Natural killer cell (primary cell): ENCODE results near the gene RMC1. TPM values are rescaled to one million over a fixed set of nuclear protein-coding genes. Genes with fewer than 3 reads are reported as not detected.

Source experiments
- ATAC-seq, 3 donors: fragments of 150-1000 bp in 2 of 3; fragments of 200-7000 bp in 1 of 3; cut with Tn5 transposase; 1 replicate in 1 of 3; 2 replicates in 2 of 3; pipeline ENCODE4 v1.10.0; 2021; ENCODE audit warnings: mild to moderate bottlenecking in 2 of 3, moderate library complexity in 2 of 3
- DNase-seq, 2 donors: peaks; one replicate each; pipeline versions ENCODE4 v3.0.0 to v3.0.0-alpha.2; 2013 to 2021; ENCODE audit warnings: mixed read lengths in 1 of 2
- H3K27ac ChIP-seq: one replicate; pipeline ENCODE4 v1.5.1; 2013; ENCODE audit warnings: mild to moderate bottlenecking, low read length
- H3K27me3 ChIP-seq: one replicate; pipeline ENCODE4 v1.6.1; 2013; ENCODE audit warnings: low read length; ENCODE audit not compliant: control insufficient read depth, insufficient read depth
- H3K36me3 ChIP-seq: one replicate; pipeline ENCODE4 v1.6.1; 2013; ENCODE audit warnings: low read length; ENCODE audit not compliant: control insufficient read depth, insufficient read depth
- H3K4me1 ChIP-seq: one replicate; pipeline ENCODE4 v1.6.1; 2013; ENCODE audit warnings: low read length; ENCODE audit not compliant: control insufficient read depth, insufficient read depth
- H3K4me3 ChIP-seq: one replicate; pipeline ENCODE4 v1.5.1; 2013; ENCODE audit warnings: low read length
- H3K9me3 ChIP-seq: one replicate; pipeline ENCODE4 v1.6.1; 2013; ENCODE audit warnings: low read length; ENCODE audit not compliant: control insufficient read depth, insufficient read depth
- H3K27ac Mint-ChIP-seq, 2 donors: one replicate each; pipeline ENCODE4 v1.8.0; 2022; ENCODE audit warnings: mild to moderate bottlenecking in 2 of 2, mixed read lengths in 2 of 2, moderate library complexity in 1 of 2
- H3K27me3 Mint-ChIP-seq, 2 donors: one replicate each; pipeline ENCODE4 v1.8.0; 2022; ENCODE audit warnings: low read depth in 2 of 2, mixed read lengths in 2 of 2
- H3K36me3 Mint-ChIP-seq: one replicate; pipeline ENCODE4 v1.8.0; 2022; ENCODE audit warnings: mixed read lengths
- H3K4me1 Mint-ChIP-seq, 2 donors: one replicate each; pipeline ENCODE4 v1.8.0; 2022; ENCODE audit warnings: mixed read lengths in 2 of 2
- H3K4me3 Mint-ChIP-seq: one replicate; pipeline ENCODE4 v1.8.0; 2022; ENCODE audit warnings: mild to moderate bottlenecking, moderate library complexity, mixed read lengths
- H3K9me3 Mint-ChIP-seq, 2 donors: one replicate each; pipeline ENCODE4 v1.8.0; 2022; ENCODE audit warnings: mixed read lengths in 2 of 2
- WGBS: methylation state at CpG from one replicate; pipeline ENCODE4 v1.1.7; 2013; ENCODE audit warnings: missing lambda C conversion rate; ENCODE audit not compliant: insufficient coverage; 5-methylcytosine and 5-hydroxymethylcytosine counted together
- intact Hi-C: fragments of 100-400 bp; cut with micrococcal nuclease; formaldehyde crosslinking; loops from one replicate; pipeline ENCODE4 v1.14.2; 2022
- total RNA-seq, 4 donors: library from RNA; stranded (reverse); fragments of 120-200 nt in 1 of 4; gene quantifications; one replicate each; pipeline versions ENCODE4 v1.2.3 to v1.2.4, GENCODE V29; 2013 to 2022
- TF ChIP-seq, protein P1 (sequence below): fragments of 200-600 bp; IDR thresholded peaks from one replicate; pipeline ENCODE4 v1.8.0; 2022; ENCODE audit warnings: antibody characterized with exemption

The RMC1 gene
- total RNA-seq, 3 donors from 2014 or later (not counting 1 experiment from before 2014, with no cell fraction given), result 71.1 to 84.4 (median 77.2) TPM

DNA sequence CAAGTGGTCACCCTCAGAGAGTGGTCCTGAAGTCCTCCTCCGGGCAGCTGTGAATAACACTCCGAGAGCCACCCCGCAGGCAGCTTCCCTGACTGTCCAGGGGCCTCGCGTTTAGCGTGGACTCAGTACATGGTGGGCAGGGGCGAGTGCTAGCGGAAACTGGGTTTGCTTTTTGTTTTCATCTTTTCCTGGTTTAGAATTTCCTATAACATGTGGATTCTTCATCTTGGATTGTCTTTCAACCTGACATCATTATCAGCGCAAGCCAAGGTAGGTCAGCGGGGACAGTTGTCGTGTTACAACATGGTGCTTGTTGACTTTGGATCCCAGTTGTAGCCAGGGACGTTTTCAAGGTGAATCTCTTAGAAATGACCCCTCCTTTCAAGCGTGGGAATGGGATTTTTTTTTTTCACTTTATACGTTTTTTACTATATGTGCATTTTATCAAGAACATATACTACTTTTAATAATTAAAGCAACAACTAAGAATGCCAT, 20.9 kb downstream of the RMC1 start:
- H3K27me3 Mint-ChIP-seq, result no peaks in the 10 kb centered on the region
- ATAC-seq (no peak), DNase-seq (no peak)
- H3K27ac Mint-ChIP-seq, result peak overlapping the region; percentile 64 to 72
- no peaks in the 10 kb centered on the region for H3K9me3 Mint-ChIP-seq
- Histone ChIP-seq H3K27ac (no peak overlapping the region), H3K27me3 (no peaks in the 10 kb centered on the region), H3K4me3 (no peak overlapping the region), H3K9me3 (no peaks in the 10 kb centered on the region), H3K36me3 (peaks cover 87% of the 10 kb centered on the region), H3K4me1 (peaks cover 7% of the 10 kb centered on the region)
- TF ChIP-seq, protein P1, sequence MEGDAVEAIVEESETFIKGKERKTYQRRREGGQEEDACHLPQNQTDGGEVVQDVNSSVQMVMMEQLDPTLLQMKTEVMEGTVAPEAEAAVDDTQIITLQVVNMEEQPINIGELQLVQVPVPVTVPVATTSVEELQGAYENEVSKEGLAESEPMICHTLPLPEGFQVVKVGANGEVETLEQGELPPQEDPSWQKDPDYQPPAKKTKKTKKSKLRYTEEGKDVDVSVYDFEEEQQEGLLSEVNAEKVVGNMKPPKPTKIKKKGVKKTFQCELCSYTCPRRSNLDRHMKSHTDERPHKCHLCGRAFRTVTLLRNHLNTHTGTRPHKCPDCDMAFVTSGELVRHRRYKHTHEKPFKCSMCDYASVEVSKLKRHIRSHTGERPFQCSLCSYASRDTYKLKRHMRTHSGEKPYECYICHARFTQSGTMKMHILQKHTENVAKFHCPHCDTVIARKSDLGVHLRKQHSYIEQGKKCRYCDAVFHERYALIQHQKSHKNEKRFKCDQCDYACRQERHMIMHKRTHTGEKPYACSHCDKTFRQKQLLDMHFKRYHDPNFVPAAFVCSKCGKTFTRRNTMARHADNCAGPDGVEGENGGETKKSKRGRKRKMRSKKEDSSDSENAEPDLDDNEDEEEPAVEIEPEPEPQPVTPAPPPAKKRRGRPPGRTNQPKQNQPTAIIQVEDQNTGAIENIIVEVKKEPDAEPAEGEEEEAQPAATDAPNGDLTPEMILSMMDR, result no peak
- 94% methylated on average over 14 of the region's 14 CpGs for WGBS
- no peak overlapping the region for H3K4me3 Mint-ChIP-seq
- peaks cover 4 to 9% of the 10 kb centered on the region in 2 donors for H3K4me1 Mint-ChIP-seq
- intact Hi-C loops, result no loop called here
- H3K36me3 Mint-ChIP-seq, result peaks cover 33% of the 10 kb centered on the region

DNA sequence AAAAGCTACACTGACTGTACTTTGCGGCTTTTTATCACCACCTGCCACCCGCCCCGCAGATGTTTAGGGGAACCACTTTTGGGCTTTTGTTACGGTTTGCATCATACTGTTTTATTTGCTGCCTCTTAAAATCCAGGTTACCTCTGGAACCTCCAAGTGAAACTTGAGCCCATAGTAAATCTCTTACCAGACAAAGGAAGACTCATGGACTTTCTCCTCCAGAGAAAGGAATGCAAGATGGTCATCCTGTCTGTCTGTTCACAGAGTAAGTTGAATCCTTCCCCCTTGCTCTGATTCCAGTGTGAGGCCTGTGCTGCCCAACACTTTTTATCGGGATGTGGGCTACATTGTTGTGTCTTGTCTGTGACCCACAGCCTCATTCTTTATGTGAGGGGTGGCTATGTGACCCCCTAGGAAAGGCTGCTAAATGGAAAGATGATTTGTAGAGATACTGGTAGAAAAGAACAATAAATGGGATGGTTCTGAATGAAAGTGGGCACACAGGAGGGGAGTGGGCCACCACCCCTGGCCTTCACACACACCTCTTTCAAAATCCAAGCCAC, 23.3 kb downstream of the RMC1 start:
- H3K4me3 Mint-ChIP-seq, result no peak overlapping the region
- peak overlapping the region; percentile 50 to 64 for H3K27ac Mint-ChIP-seq
- H3K4me3 ChIP-seq, result no peak overlapping the region
- no peak for ATAC-seq
- peaks cover 4 to 9% of the 10 kb centered on the region in 2 donors for H3K4me1 Mint-ChIP-seq
- TF ChIP-seq, protein P1, result no peak
- H3K27me3 ChIP-seq, result no peaks in the 10 kb centered on the region
- peaks cover 88% of the 10 kb centered on the region for H3K36me3 ChIP-seq
- no peak for DNase-seq
- H3K27ac ChIP-seq, result no peak overlapping the region
- intact Hi-C loops, result no loop called here
- H3K27me3 Mint-ChIP-seq, result no peaks in the 10 kb centered on the region
- H3K36me3 Mint-ChIP-seq, result peaks cover 28% of the 10 kb centered on the region
- H3K9me3 ChIP-seq, result no peaks in the 10 kb centered on the region
- no peaks in the 10 kb centered on the region for H3K9me3 Mint-ChIP-seq
- WGBS, result 97% methylated on average over 5 of the region's 5 CpGs
- H3K4me1 ChIP-seq, result peaks cover 7% of the 10 kb centered on the region

DNA sequence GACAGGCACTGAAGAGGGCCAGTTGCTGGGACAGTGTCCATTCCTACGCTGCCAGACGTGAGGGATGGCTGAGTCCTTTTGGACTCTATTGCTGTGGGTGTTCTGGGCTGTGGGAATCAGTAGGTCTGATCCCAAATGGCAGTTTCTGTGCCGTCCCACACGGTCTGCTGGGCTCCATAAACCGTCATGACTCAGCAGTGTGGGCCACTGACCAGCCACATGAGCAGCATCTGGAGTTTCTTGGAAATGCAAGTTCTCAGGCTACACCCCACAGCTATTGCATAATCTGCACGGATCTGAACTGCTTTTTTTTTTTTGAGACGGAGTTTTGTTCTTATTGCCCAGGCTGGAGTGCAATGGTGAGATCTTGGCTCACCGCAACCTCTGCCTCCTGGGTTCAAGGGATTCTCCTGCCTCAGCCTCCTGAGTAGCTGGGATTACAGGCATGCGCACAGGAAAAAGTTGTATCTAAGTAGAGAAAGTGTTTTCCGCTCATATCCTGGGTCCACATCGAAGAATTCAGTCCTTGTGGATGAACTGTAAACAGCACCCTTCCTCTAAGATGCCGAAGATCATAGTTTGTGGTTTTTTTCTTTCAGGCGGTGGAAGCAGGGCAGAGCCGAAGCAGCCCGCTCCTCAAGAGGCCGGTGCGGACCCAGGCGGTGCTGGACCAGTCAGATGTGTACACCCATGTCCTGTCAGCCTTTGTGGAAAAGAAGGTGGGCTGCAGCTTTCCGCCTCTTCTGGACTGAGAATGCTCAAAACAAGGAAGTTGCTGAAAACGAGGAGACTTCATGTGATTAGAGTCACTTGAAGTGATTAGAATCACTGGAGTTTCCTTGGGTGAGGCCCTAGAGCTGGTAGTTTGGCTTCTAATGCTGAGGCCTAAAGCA, 25.5 kb downstream of the RMC1 start:
- peak in 1 of 3 donors; percentile 16 for ATAC-seq
- no peaks in the 10 kb centered on the region for H3K27me3 ChIP-seq
- no peaks in the 10 kb centered on the region for H3K9me3 Mint-ChIP-seq
- 92% methylated on average over 20 of the region's 20 CpGs for WGBS
- peaks cover 90% of the 10 kb centered on the region for H3K36me3 ChIP-seq
- peaks cover 4 to 6% of the 10 kb centered on the region in 2 donors for H3K4me1 Mint-ChIP-seq
- H3K9me3 ChIP-seq, result no peaks in the 10 kb centered on the region
- no peak overlapping the region for H3K27ac ChIP-seq
- peaks cover 26% of the 10 kb centered on the region for H3K36me3 Mint-ChIP-seq
- no peak overlapping the region for H3K4me3 Mint-ChIP-seq
- intact Hi-C loops, result no loop called here
- TF ChIP-seq, protein P1, result no peak
- no peak for DNase-seq
- H3K4me1 ChIP-seq, result no peaks in the 10 kb centered on the region
- H3K4me3 ChIP-seq, result no peak overlapping the region
- no peaks in the 10 kb centered on the region for H3K27me3 Mint-ChIP-seq
- H3K27ac Mint-ChIP-seq, result peak overlapping the region; percentile 50 to 69
